HepG2 (cell line): Measurements from ENCODE around the gene MXRA8. TPM values are rescaled to one million over a fixed set of nuclear protein-coding genes. Genes with fewer than 3 reads are reported as not detected.

Experiments used
- ARNT2 ChIP-seq: sonication (generic); formaldehyde crosslinking; IDR thresholded peaks from 2 replicates; pipeline ENCODE4 v1.8.0; 2022; ENCODE audit warnings: mild to moderate bottlenecking, low read depth, missing genetic modification reagents, moderate library complexity
- ATF3 ChIP-seq: sonication (generic); formaldehyde crosslinking; IDR thresholded peaks from 2 replicates; pipeline ENCODE4 v1.4.0; 2020; ENCODE audit warnings: missing genetic modification reagents
- ATF7 ChIP-seq, 2 experiments: fragments of 450-650 bp in 1 of 2; sonication (generic) in 1 of 2; formaldehyde crosslinking in 1 of 2; IDR thresholded peaks; 2 replicates each; pipeline versions ENCODE4 v1.4.0 to v1.6.1; 2016 to 2020; ENCODE audit warnings: antibody characterized with exemption in 1 of 2, mild to moderate bottlenecking in 1 of 2, missing genetic modification reagents in 1 of 2
- CBFB ChIP-seq: sonication (generic); formaldehyde crosslinking; IDR thresholded peaks from 2 replicates; pipeline ENCODE4 v1.4.0; 2020; ENCODE audit warnings: missing genetic modification reagents
- CBX5 ChIP-seq: sonication (generic); formaldehyde crosslinking; IDR thresholded peaks from 2 replicates; pipeline ENCODE4 v1.4.0; 2020; ENCODE audit warnings: missing genetic modification reagents, borderline replicate concordance
- ESRRA ChIP-seq: sonication (generic); formaldehyde crosslinking; IDR thresholded peaks from 2 replicates; pipeline ENCODE4 v1.5.1; 2020; ENCODE audit warnings: mild to moderate bottlenecking, low read depth, missing genetic modification reagents
- FOXC1 ChIP-seq: sonication (generic); formaldehyde crosslinking; IDR thresholded peaks from 2 replicates; pipeline ENCODE4 v1.8.0; 2022; ENCODE audit warnings: mild to moderate bottlenecking, missing genetic modification reagents, borderline replicate concordance
- HOMEZ ChIP-seq: IDR thresholded peaks from 2 replicates; pipeline ENCODE4 v1.6.1; 2016; ENCODE audit warnings: low read depth
- IRF2 ChIP-seq: IDR thresholded peaks from 2 replicates; pipeline ENCODE4 v1.6.1; 2018; ENCODE audit warnings: missing genetic modification reagents, missing compliant biosample characterization
- PCBP2 ChIP-seq: fragments of 200-400 bp; formaldehyde crosslinking; optimal IDR thresholded peaks from 2 replicates; pipeline ENCODE3; 2018; ENCODE audit warnings: low read length, low read depth; ENCODE audit not compliant: poor library complexity, severe bottlenecking
- SP1 ChIP-seq, 2 experiments: fragments of 450-650 bp in 1 of 2; sonication (generic) in 1 of 2; formaldehyde crosslinking in 1 of 2; IDR thresholded peaks; 2 replicates each; pipeline versions ENCODE4 v1.4.0 to v1.6.1; 2016 to 2020; ENCODE audit warnings: missing genetic modification reagents in 1 of 2
- SRSF1 ChIP-seq: fragments of 200-400 bp; formaldehyde crosslinking; optimal IDR thresholded peaks from 2 replicates; pipeline ENCODE3; 2017; ENCODE audit warnings: mild to moderate bottlenecking, low read depth, low read length, moderate library complexity
- UBTF ChIP-seq: sonication (generic); formaldehyde crosslinking; IDR thresholded peaks from 2 replicates; pipeline ENCODE4 v1.4.0; 2020; ENCODE audit warnings: mild to moderate bottlenecking, missing genetic modification reagents
- YY1 ChIP-seq: IDR thresholded peaks from 2 replicates; pipeline ENCODE4 v1.6.1; 2011; ENCODE audit warnings: low read length, low read depth, moderate library complexity, mild to moderate bottlenecking; ENCODE audit not compliant: insufficient read depth, insufficient replicate concordance
- ZNF143 ChIP-seq: sonication (generic); formaldehyde crosslinking; IDR thresholded peaks from 2 replicates; pipeline ENCODE4 v1.4.0; 2020; ENCODE audit warnings: missing genetic modification reagents
- ZNF281 ChIP-seq: sonication (generic); formaldehyde crosslinking; IDR thresholded peaks from 2 replicates; pipeline ENCODE4 v1.4.0; 2020; ENCODE audit warnings: missing genetic modification reagents, borderline replicate concordance
- ZNF616 ChIP-seq: sonication (generic); formaldehyde crosslinking; IDR thresholded peaks from 2 replicates; pipeline ENCODE4 v1.5.0; 2020; ENCODE audit warnings: low read depth, mild to moderate bottlenecking, missing genetic modification reagents
- ZNF776 ChIP-seq: sonication (generic); formaldehyde crosslinking; IDR thresholded peaks from 2 replicates; pipeline ENCODE4 v1.4.0; 2020; ENCODE audit warnings: mild to moderate bottlenecking, missing genetic modification reagents
- ZNF788 ChIP-seq: sonication (generic); formaldehyde crosslinking; IDR thresholded peaks from 2 replicates; pipeline ENCODE4 v1.5.0; 2020; ENCODE audit warnings: mild to moderate bottlenecking, missing genetic modification reagents, borderline replicate concordance
- polyA plus RNA-seq, 8 experiments: library from polyadenylated mRNA; depleted of rRNA in 3 of 8; stranded (reverse) in 7 of 8; unstranded in 1 of 8; fragments of >200 nt; fragmentation: Illumina TruSeq in 4 of 8; extraction: Trizol in 4 of 8; gene quantifications; 2 replicates each; pipeline versions ENCODE4 v1.2.1 to v1.2.3, GENCODE V29; 2011 to 2016; ENCODE audit warnings: low read depth in 4 of 8, missing spikeins in 1 of 8, mixed read lengths in 1 of 8; ENCODE audit not compliant: insufficient read depth in 1 of 8
- total RNA-seq, 5 experiments: library from RNA; depleted of rRNA; stranded (reverse); fragments of >200 nt; fragmentation: Illumina TruSeq; extraction: Trizol; gene quantifications; 2 replicates each; pipeline ENCODE4 v1.2.3, GENCODE V29; 2016; ENCODE audit warnings: low read depth in 1 of 5

MXRA8 gene
- total and polyA plus RNA-seq, 2 of the 13 experiments (the other 11 are each of a cell fraction or from before 2014, with no cell fraction given), result 19.8 to 44.8 TPM

- TF ChIP-seq ATF7 (IDR thresholded peaks at IDR 0.05) (no peak), ATF7 (CRISPR knock-in tag; IDR thresholded peaks at IDR 0.05) (peak; percentile 44; the same call in 1 of the 2 replicates), ZNF776 (peak; percentile 60; the same call in 1 of the 2 replicates), ZNF143 (no peak), CBX5 (0 out of 2 replicates have a peak, but pooled peaks have one; percentile 11), SP1 (IDR thresholded peaks at IDR 0.05) (no peak), SP1 (CRISPR knock-in tag; IDR thresholded peaks at IDR 0.05) (peak; percentile 12; the same call in 1 of the 2 replicates), CBFB (CRISPR knock-in tag) (0 out of 2 replicates have a peak, but pooled peaks have one; percentile 36), YY1 (peak; percentile 9), ZNF616 (CRISPR knock-in tag) (peak; percentile 16; the same call in 1 of the 2 replicates), ARNT2 (CRISPR knock-in tag) (peak; percentile 52), IRF2 (CRISPR knock-in tag) (peak; percentile 25; the same call in 1 of the 2 replicates), ZNF281 (peak; percentile 79; the same call in 1 of the 2 replicates), HOMEZ (CRISPR knock-in tag) (peak; percentile 65; the same call in 1 of the 2 replicates), FOXC1 (CRISPR knock-in tag) (peak; percentile 36; the same call in 1 of the 2 replicates), ZNF788 (CRISPR knock-in tag) (peak; percentile 64; the same call in 1 of the 2 replicates), UBTF (CRISPR knock-in tag) (peak; percentile 86), SRSF1 (no peak), PCBP2 (no peak), ESRRA (CRISPR knock-in tag) (no peak; the same call in 1 of the 2 replicates), ATF3 (no peak)
These were observed 10.5 kb downstream of the MXRA8 start (continued) for GRCh38 chr1:1347663-1348419.
